OCI-M2 (cell line): Measurements from ENCODE around the gene GABRR2.
"Not testable (repeated sequence)": the region's sequence is repeated elsewhere in the genome, so short reads cannot be mapped to it uniquely, and the experiment has no call there.

Experiments used
- DNase-seq: peaks from one replicate; lab custom pipeline; 2025; ENCODE audit not compliant: unreplicated experiment; lab: John Stamatoyannopoulos, UW

Gene GABRR2

DNA sequence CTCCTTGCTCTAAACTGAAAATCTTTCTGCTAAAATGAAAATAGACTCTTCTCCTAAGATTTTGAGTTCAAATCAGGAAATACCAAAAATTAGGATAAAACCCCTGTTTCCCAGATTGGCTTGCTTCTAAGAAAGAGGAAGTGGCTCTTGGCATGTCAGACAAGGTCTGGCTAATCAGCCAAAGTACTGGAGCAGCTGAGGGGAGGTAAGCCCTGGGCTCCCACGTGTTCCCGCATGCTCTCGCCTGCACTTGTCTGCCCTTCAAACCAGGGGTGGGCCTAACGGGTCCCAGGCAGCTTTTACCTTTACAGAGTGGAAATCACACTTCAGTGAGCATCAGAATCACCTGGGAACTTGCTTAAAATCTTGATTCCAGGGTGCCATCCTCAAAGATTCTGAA lies 54.8 kb downstream of the GABRR2 start:
- DNase-seq, result peak; percentile 32

DNA sequence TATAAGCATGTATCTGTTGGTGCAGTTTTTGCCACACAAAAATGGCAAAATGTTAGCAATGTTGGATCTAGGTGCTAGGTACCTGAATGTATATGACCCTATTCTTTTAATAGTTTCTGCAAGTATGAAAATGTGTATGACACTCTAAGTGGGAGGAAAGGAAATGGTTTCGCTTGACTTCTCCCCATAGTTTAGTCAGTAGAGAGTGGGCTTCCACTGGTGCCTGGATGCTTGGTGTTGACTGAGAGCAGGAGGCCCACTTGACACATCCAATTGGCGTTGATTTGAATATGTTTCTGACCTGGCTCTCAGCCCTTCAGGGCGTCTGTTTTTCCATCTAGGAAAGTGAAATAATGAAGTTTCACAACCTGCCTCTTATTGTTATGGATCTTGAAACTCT lies 56.2 kb downstream of the GABRR2 start:
- no peak for DNase-seq

DNA sequence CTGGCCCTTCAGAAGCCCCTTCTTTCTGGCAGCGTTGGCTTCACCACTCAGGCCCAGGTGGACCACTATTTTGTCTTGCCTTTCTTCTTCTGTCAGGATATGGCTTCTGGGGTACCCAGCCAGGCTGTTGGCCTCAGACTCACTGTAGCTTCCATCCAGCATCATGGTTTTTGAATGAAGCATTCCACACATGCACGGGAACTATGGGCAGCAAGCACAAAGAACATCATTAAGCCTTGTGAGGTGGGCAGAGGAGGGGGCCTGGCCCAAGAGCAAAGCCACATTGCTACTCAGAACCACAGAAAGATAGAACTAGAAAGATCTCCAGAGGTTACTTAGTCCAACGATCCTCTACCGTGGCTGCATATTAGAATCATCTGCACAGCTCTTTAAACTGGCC lies 57.3 kb downstream of the GABRR2 start:
- no peak for DNase-seq

DNA sequence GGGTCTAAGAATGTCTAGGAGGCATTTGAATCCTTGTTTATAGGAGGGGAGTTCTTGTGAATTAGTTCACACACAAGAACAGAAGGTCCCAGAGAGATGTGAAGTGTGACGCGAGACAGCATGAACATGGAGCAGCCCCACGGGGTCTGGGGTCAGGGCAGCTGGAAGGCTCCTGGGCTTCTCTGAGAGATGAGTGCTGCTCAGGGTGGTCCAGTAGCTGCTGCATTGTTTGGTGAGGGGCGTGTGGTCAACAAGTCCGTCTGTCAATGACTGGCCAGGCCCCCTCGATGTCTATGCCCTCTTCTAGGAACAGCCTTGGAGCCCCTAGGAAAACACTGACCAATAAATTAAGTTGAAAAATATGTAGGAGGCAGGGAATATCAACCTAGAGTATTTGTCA lies 57.8 kb downstream of the GABRR2 start:
- no peak for DNase-seq

DNA sequence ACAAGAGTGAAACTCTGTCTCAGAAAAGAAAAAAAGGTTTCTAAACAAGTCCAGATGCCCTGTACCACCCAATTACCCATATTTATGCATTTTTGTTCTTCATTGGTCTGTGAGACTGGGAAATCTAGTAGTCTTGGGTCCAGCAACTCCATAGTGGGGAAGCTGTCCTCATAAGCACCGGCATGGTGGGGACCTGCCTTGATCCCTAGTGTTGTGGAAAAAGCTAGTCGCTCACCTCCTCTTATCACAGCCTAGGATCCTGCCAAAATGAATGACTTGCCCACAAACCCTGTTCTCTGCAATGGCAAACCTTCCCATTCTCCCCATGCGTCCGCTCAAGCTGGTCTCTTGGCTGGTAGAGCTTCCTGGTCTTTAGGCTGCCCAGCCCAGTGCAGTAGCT lies 59.7 kb downstream of the GABRR2 start:
- no peak for DNase-seq

DNA sequence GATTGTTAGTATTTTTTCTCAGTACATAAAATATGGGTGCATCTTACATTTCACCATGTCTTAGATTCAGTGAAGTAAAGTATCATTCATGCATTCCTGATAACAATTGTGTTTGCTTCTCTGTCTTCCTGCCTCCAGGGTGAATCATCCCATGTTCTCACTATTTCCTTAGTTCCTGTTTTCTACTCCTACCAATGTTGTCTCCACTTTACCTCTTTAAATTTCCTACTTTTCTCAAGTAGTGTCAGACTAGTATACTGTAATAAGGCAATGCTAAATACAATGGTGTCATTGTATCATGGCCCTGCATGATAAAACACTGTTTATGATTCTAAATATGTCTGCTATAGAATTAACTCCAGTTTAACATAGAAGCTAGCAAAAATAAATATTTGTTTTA lies 60.5 kb downstream of the GABRR2 start:
- DNase-seq, result no peak

DNA sequence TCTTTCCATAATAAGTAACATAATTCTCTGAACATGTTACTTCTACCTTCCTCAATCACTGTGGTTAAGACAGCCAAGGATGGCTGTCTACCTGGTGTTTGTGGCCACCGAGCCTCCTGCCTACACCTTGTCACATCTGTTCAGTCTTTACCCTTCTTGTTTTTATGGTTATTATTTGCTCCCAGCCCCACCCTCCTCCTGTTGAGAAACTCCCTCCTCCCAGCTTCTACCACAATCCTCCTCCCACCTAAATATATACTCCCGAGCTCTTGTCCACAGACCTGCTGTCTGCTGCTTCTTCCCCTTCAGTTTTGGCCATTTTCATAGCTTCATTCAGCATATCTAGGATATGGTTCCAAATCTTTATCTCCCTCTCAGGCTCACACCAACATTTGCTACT lies 62.2 kb downstream of the GABRR2 start:
- no peak for DNase-seq

DNA sequence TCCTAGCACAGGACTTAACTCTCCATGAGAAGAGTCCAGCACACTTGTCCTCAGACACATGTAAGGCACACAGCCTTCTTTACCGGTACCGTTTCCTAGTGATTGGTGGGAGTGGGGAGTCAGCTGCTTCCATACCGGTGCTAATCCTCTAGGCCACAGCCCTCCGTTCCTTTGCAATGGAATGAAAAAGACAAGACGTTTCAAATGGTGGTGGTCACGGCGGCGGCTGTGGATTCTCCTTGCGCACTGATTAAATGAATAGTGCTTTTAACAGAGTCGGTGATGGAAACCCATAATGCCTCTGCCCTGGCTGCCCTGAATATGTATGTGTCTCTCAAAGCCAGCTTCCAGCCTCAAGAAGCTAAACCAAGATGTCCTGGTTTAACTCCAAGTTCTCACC lies 63.1 kb downstream of the GABRR2 start:
- DNase-seq, result no peak

DNA sequence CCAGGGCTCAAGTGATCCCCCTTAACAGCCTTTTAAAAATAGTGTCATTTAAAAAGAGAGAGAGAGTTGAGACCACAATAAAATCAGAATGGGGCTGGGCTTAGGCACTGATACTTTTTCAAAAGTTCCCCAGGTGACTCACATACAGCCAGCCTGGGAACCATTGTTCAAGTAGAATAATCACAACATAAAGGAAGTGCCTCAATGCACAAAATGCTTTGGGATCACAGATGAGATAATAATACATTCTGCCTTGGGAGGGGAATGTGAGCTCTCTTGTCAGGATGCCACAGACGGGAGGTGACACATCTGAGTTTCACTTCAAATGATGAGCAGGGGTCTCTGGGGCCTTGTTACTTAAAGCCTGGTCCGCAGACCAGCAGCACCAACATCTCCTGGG lies 63.9 kb downstream of the GABRR2 start:
- DNase-seq, result no peak

DNA sequence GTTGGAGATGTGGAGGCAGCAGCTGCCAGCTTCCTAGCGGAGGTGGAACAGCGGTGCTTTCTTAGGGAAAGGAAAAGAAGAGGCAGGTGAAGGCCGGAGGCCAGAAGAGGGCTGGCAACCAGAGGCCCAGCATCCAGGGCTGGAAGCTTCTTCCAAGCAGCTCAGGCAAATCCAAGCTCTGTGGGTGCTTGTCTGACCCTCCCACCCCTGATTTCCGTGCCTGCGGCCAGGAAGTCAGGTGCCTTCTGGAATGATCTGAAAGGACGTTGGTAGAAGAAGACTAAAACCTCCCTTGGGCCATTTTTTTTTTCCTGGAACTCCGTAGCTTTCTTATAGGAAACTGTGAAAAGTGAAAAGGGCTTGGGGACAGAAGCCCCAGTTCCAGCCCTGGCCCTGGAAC lies 64.9 kb downstream of the GABRR2 start:
- no peak for DNase-seq

DNA sequence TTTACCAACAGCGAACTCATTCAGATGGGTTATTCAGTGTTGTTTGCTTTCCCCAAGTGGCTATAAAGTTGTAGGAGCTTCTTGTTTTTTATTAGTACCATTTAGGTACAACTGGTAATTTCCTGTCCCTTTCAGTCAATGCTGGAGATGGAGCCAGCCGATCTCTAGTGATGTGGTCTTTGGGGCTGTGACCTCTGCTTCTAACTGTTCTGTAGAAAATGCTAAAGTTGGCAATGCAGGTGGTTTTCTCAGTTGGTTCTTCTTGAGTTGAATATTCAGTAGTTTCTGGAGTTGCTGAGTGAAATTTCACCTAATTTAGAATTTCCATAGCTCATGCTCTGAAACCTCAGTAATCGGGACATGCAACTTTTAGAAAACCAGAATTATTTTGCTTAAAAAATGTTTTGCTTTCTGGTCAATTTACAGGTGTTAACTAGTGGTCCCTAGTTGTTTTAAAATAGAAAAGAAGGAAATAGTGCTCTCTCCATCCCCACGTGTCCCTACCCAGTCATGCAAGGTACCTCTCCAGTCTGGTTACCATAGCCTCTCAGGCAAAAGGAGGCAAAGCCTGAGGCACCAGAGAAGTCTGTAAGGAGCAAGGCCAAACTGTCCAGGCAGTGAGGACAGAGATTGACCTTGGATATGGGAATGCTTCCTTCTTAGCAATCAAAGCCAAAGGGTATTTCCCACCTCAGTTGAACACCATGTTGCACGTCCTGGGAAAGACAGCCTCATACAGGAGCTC lies 70.7 kb downstream of the GABRR2 start:
- no peak for DNase-seq

DNA sequence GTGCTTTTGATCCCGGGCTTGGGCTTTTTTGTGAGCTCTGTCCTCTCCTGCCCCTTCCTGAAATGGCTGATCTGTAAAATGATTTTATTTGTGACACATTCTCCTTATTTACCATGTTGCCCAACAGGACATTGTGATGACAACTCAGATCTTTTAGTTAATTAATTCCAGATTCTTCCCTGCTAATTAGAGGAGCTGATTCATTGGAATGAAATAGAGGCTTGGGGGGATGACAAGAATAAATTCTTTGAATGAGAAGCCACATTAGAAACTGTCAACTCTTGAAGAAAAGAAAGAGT lies 71.8 kb downstream of the GABRR2 start:
- DNase-seq, result no peak

DNA sequence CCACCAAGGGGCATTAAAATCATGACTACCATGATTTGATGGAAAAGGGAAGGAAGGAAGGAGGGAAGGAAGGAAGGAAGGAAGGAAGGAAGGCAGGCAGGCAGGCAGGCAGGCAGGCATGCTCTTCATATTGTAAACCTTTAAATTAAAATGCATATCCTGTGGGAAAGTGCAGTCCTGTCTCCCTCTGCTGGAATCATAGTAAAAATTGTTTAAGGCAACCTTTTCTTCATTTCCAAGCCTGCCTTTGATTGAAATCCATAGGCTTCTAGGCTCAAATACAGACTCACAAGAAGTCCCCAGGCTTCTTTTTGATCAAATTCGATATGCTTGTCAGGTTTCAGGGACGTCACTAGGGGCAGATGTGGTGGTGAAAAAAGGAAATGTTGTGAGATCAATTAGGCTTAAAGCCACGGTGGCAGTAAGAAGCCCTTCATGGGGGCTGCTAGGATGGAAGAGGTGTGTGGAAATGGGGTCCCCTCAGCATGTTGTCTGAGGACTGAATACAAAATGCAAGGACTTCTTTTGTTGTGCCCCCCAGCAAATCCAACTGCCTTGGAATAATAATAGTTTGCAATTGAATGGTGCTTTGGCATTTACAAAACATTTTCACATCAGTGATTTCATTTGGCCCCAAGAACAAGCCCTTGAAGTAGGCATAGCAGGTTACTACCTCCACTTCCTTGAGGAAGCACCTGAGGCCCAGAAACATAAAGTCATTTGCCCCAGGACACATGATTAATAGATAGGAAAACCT lies 72.3 kb downstream of the GABRR2 start:
- no peak for DNase-seq

DNA sequence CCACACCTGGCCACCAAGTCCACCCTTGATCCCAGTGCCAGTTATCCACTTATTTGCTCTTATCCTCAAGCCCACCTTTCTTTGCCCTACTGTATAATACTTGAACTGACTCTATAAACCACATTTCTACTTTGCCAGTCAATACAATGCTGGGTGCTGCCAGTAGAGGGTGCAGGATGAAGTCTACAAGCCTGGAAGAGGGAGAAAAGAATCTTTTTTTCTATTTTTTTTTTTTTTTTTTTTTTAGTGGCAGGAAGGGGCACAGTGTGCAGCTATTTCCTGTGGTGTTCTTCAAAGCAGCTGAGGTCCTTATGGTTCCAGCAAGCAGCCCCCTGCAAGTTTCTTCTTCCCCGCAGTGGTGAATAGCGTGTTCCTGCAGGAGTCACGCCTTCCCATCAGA lies 75.8 kb downstream of the GABRR2 start:
- DNase-seq, result no peak

DNA sequence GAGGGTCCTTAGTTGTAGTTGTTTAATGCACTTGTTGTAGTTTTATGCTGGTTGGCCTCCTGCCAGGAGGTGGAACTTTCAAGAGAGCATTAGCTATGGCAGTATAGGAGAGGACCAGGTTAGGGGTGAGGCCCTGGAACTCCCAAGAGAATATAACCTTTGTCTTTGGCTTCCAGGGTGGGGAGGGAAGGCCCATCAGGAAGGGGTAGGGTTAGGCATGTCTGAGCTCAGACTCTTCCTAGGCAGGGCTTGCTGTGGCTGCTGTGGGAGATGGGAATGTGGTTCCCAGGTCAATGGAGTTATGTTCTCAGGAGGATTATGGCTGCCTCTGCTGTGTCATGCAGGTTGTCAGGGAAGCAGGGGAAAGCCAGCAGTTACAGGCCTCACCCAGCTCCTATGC lies 77.9 kb downstream of the GABRR2 start:
- DNase-seq, result no peak

DNA sequence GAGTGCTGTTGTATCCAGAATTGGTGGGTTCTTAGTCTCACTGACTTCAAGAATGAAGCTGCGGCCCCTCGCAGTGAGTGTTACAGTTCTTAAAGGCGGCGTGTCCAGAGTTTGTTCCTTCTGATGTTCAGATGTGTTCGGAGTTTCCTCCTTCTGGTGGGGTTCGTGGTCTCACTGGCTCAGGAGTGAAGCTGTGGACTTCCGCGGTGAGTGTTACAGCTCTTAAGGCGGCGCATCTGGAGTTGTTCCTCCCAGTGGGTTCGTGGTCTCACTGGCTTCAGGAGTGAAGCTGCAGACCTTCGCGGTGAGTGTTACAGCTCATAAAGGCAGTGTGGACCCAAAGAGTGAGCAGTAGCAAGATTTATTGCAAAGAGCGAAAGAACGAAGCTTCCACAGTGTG lies 81.5 kb downstream of the GABRR2 start:
- not testable (repeated sequence) for DNase-seq

DNA sequence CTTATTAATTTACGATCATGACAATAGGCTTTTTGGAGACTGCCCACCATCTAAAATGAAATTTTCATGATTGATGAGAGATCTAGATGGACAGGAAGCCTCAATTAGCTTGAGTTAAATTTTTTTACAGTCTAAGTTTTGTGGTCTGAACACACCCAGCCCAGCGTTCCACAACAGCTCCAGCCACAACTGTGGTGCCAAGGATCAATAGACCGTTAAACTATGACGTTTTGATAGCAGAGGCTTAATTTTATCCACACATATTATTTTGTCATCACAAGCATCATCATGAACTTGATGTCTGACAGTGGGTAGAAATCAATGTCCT lies 92.4 kb downstream of the GABRR2 start:
- DNase-seq, result no peak

DNA sequence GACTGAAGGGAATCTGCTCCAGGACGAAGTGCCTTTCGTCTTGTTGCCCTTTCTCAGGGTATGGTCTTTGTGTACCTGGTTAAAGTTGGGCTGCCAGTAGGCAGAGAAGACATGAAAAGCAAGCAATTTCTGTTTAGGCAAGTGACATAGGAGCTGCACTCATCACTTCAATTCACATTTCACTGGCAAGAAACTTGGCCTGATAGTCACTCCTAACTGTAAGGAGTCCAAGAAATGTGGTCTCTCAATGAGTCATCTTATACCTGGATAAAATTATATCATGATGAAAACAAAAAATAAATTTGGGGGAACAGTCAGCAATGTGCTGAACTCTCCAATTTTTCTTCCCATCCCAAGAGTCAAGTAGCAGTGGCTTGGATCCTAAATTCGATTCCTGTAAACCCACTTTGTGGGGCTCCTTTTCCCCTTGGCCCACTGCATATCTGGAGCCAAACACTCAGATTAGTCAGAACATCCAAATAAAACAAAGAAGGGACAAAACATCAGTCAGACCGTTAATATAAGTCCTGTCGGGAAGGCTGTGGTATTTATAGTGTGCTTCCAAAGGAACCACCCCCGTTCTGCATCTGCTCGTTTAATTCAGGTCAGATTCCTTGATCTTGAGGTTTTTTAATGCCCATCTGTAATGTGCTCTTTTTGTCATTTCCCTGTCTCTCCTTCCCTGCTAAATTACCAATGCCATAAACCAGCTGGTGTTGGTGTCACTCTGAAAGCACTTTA lies 93.0 kb downstream of the GABRR2 start:
- DNase-seq, result no peak

DNA sequence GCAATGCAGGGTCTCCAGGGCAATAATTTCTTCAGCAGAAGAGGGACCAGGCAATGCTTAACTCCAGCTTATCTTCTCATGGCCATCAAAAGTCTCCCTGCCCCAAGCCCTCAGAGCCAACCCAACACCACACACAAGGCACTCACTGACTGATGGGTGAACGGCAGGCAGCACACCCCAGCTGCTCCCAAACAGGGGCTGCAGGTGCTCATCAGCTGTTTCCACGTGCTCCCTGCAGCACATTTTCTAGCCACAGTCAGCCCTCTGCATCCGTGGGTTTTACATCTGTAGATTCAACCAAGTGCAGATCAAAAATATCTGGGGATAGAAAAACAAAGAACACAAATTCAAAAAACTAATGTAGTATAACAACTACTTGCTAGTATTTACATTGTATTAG lies 94.0 kb downstream of the GABRR2 start:
- DNase-seq, result no peak

DNA sequence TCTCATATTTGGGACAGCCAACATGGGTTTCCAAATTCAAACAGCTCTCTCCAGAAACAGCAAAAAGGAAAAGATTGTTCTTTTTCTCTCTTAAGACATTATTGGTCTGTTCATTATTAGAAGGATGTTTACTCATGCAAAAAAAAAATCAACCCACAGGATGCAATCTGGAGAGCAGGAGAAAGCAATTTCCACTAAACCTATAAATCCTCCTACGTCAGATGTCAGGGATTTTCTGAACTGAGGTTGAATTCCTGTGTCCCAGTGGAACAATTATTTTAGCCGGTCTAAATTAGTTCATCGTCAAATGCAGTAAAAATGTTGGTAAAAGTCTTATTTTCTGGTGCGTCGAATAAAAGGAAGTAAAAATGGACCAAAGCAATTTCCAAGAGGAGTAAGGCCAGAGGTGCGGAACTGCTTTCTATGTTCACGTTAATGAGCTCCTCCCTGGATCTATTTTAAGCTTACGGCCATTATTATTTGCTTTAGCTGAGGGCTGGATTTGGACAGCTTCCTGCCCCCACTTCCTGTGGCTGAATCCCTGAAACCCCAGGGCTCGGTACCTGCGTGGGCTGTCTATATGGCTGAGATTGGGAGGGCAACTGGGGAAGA lies 97.7 kb downstream of the GABRR2 start, which contains the start of gene GABRR1:
Gene GABRR1, minus strand, starts transcription at position 60 of the 612 bp plus-strand sequence. Its CDS starts 36 bp downstream, at position 24.
- DNase-seq, result no peak

DNA sequence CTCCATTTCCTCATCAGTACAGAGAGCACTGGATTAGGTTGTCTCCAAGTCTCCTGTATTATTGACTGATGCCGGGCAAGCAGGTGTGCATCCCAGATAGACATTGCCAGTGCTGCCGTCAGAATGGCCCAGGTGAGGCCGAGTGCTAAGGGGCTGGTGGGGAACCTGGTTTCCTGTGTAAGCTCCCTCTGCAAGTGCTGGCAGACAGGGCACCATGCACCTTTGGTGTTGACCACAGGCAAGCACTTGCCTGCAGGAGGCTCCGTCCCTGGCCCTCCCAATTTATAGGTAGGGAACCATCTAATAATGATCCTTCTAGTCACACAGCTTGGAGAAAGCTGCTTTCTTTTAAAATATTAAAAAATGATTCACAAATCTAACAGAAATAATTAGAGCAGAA lies 98.7 kb downstream of the GABRR2 start:
- no peak for DNase-seq

DNA sequence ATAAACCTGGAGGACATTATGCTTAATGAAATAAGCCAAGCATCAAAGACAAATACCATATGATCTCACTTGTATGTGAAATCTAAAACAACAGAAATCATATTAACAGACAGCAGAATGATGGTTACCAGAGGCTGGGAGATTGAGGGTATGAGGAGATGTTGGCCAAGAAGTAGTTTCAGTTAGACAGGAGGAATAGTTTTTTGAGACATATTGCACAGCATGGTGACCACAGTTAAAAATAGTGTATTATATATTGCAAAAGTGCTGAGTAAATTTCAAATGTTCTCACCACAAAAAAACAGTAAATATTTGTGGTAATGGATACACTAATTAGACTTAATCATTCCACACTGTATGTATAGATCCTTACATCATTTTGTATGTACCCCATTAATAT lies 99.7 kb downstream of the GABRR2 start:
- DNase-seq, result no peak
